ENCODE data around the gene SLC24A3.

SLC24A3 gene

GRCh38 chr20:19696620-19697019 lies 484.2 kb downstream of the SLC24A3 start:
- H3K9ac ChIP-seq (ENCODE audit: low read length): no peak overlapping the region
- H3K27ac ChIP-seq (ENCODE audit: low read depth, low read length): no peak overlapping the region
- no peaks in the 10 kb centered on the region for H3K4me1 ChIP-seq (ENCODE audit: control insufficient read depth, insufficient read depth, low read length)

GRCh38 chr20:19697415-19697814 lies 485.0 kb downstream of the SLC24A3 start:
- Histone ChIP-seq H3K27ac (ENCODE audit: low read depth, low read length) (no peak overlapping the region), H3K27me3 (ENCODE audit: control insufficient read depth, insufficient read depth, low read length) (no peaks in the 10 kb centered on the region), H3K4me1 (ENCODE audit: control insufficient read depth, insufficient read depth, low read length) (no peaks in the 10 kb centered on the region), H3K9ac (ENCODE audit: low read length) (no peak overlapping the region), H3K4me3 (ENCODE audit: low read length) (no peak overlapping the region), H3K36me3 (ENCODE audit: control insufficient read depth, insufficient read depth, low read length) (no peaks in the 10 kb centered on the region)

More at GRCh38 chr20:19696620-19697019, 484.2 kb downstream of the SLC24A3 start:
- Histone ChIP-seq H3K4me3 (ENCODE audit: low read length) (no peak overlapping the region), H3K36me3 (ENCODE audit: control insufficient read depth, insufficient read depth, low read length) (no peaks in the 10 kb centered on the region), H3K27me3 (ENCODE audit: control insufficient read depth, insufficient read depth, low read length) (no peaks in the 10 kb centered on the region)

GRCh38 chr20:19699180-19699971 lies 486.9 kb downstream of the SLC24A3 start:
- H3K27me3 ChIP-seq (ENCODE audit: control insufficient read depth, insufficient read depth, low read length): no peaks in the 10 kb centered on the region
- H3K27ac ChIP-seq (ENCODE audit: low read depth, low read length): no peak overlapping the region
- H3K9ac ChIP-seq (ENCODE audit: low read length): no peak overlapping the region
- H3K4me3 ChIP-seq (ENCODE audit: low read length): no peak overlapping the region
- H3K4me1 ChIP-seq (ENCODE audit: control insufficient read depth, insufficient read depth, low read length): no peaks in the 10 kb centered on the region
- no peaks in the 10 kb centered on the region for H3K36me3 ChIP-seq (ENCODE audit: control insufficient read depth, insufficient read depth, low read length)

GRCh38 chr20:19701429-19701828 lies 489.0 kb downstream of the SLC24A3 start:
- Histone ChIP-seq H3K27ac (ENCODE audit: low read depth, low read length) (no peak overlapping the region), H3K36me3 (ENCODE audit: control insufficient read depth, insufficient read depth, low read length) (no peaks in the 10 kb centered on the region), H3K9ac (ENCODE audit: low read length) (no peak overlapping the region)

GRCh38 chr20:19706463-19706862 lies 494.0 kb downstream of the SLC24A3 start:
- Histone ChIP-seq H3K9ac (ENCODE audit: low read length) (no peak overlapping the region), H3K27me3 (ENCODE audit: control insufficient read depth, insufficient read depth, low read length) (no peaks in the 10 kb centered on the region), H3K4me3 (ENCODE audit: low read length) (no peak overlapping the region), H3K36me3 (ENCODE audit: control insufficient read depth, insufficient read depth, low read length) (no peaks in the 10 kb centered on the region), H3K4me1 (ENCODE audit: control insufficient read depth, insufficient read depth, low read length) (no peaks in the 10 kb centered on the region), H3K27ac (ENCODE audit: low read depth, low read length) (no peak overlapping the region)

More at GRCh38 chr20:19701429-19701828, 489.0 kb downstream of the SLC24A3 start:
- H3K4me3 ChIP-seq (ENCODE audit: low read length): no peak overlapping the region
- no peaks in the 10 kb centered on the region for H3K4me1 ChIP-seq (ENCODE audit: control insufficient read depth, insufficient read depth, low read length)
- H3K27me3 ChIP-seq (ENCODE audit: control insufficient read depth, insufficient read depth, low read length): no peaks in the 10 kb centered on the region

GRCh38 chr20:19709635-19710335 lies 497.3 kb downstream of the SLC24A3 start:
- H3K27me3 ChIP-seq (ENCODE audit: control insufficient read depth, insufficient read depth, low read length): no peaks in the 10 kb centered on the region
- no peak overlapping the region for H3K4me3 ChIP-seq (ENCODE audit: low read length)
- H3K36me3 ChIP-seq (ENCODE audit: control insufficient read depth, insufficient read depth, low read length): no peaks in the 10 kb centered on the region
- H3K4me1 ChIP-seq (ENCODE audit: control insufficient read depth, insufficient read depth, low read length): no peaks in the 10 kb centered on the region
- no peak overlapping the region for H3K27ac ChIP-seq (ENCODE audit: low read depth, low read length)
- H3K9ac ChIP-seq (ENCODE audit: low read length): no peak overlapping the region

- no peak overlapping the region for H3K9ac ChIP-seq (ENCODE audit: low read length)
- H3K36me3 ChIP-seq (ENCODE audit: control insufficient read depth, insufficient read depth, low read length): no peaks in the 10 kb centered on the region
- H3K4me3 ChIP-seq (ENCODE audit: low read length): no peak overlapping the region
- H3K27ac ChIP-seq (ENCODE audit: low read depth, low read length): no peak overlapping the region
- no peaks in the 10 kb centered on the region for H3K27me3 ChIP-seq (ENCODE audit: control insufficient read depth, insufficient read depth, low read length)
- no peaks in the 10 kb centered on the region for H3K4me1 ChIP-seq (ENCODE audit: control insufficient read depth, insufficient read depth, low read length)
Measured at GRCh38 chr20:19710336-19711120, 498.1 kb downstream of the SLC24A3 start.

- H3K27ac ChIP-seq (ENCODE audit: low read depth, low read length): no peak overlapping the region
- H3K27me3 ChIP-seq (ENCODE audit: control insufficient read depth, insufficient read depth, low read length): no peaks in the 10 kb centered on the region
- no peak overlapping the region for H3K4me3 ChIP-seq (ENCODE audit: low read length)
- no peaks in the 10 kb centered on the region for H3K4me1 ChIP-seq (ENCODE audit: control insufficient read depth, insufficient read depth, low read length)
- H3K9ac ChIP-seq (ENCODE audit: low read length): no peak overlapping the region
- no peaks in the 10 kb centered on the region for H3K36me3 ChIP-seq (ENCODE audit: control insufficient read depth, insufficient read depth, low read length)
Measured at GRCh38 chr20:19711126-19711525, 498.7 kb downstream of the SLC24A3 start.

- H3K36me3 ChIP-seq (ENCODE audit: control insufficient read depth, insufficient read depth, low read length): no peaks in the 10 kb centered on the region
- no peak overlapping the region for H3K4me3 ChIP-seq (ENCODE audit: low read length)
- no peak overlapping the region for H3K27ac ChIP-seq (ENCODE audit: low read depth, low read length)
- H3K27me3 ChIP-seq (ENCODE audit: control insufficient read depth, insufficient read depth, low read length): no peaks in the 10 kb centered on the region
- no peaks in the 10 kb centered on the region for H3K4me1 ChIP-seq (ENCODE audit: control insufficient read depth, insufficient read depth, low read length)
- no peak overlapping the region for H3K9ac ChIP-seq (ENCODE audit: low read length)
Measured at GRCh38 chr20:19712721-19713260, 500.3 kb downstream of the SLC24A3 start.

- no peak overlapping the region for H3K27ac ChIP-seq (ENCODE audit: low read depth, low read length)
- no peaks in the 10 kb centered on the region for H3K4me1 ChIP-seq (ENCODE audit: control insufficient read depth, insufficient read depth, low read length)
Measured at GRCh38 chr20:19713822-19714578, 501.6 kb downstream of the SLC24A3 start.

GRCh38 chr20:19714579-19714840 lies 502.1 kb downstream of the SLC24A3 start:
- Histone ChIP-seq H3K36me3 (ENCODE audit: control insufficient read depth, insufficient read depth, low read length) (no peaks in the 10 kb centered on the region), H3K27ac (ENCODE audit: low read depth, low read length) (no peak overlapping the region), H3K4me3 (ENCODE audit: low read length) (no peak overlapping the region), H3K27me3 (ENCODE audit: control insufficient read depth, insufficient read depth, low read length) (no peaks in the 10 kb centered on the region), H3K9ac (ENCODE audit: low read length) (no peak overlapping the region), H3K4me1 (ENCODE audit: control insufficient read depth, insufficient read depth, low read length) (no peaks in the 10 kb centered on the region)

More at GRCh38 chr20:19713822-19714578, 501.6 kb downstream of the SLC24A3 start:
- no peaks in the 10 kb centered on the region for H3K27me3 ChIP-seq (ENCODE audit: control insufficient read depth, insufficient read depth, low read length)
- no peaks in the 10 kb centered on the region for H3K36me3 ChIP-seq (ENCODE audit: control insufficient read depth, insufficient read depth, low read length)
- no peak overlapping the region for H3K4me3 ChIP-seq (ENCODE audit: low read length)
- no peak overlapping the region for H3K9ac ChIP-seq (ENCODE audit: low read length)

- Histone ChIP-seq H3K4me1 (ENCODE audit: control insufficient read depth, insufficient read depth, low read length) (no peaks in the 10 kb centered on the region), H3K4me3 (ENCODE audit: low read length) (no peak overlapping the region), H3K9ac (ENCODE audit: low read length) (no peak overlapping the region), H3K27ac (ENCODE audit: low read depth, low read length) (no peak overlapping the region), H3K27me3 (ENCODE audit: control insufficient read depth, insufficient read depth, low read length) (no peaks in the 10 kb centered on the region), H3K36me3 (ENCODE audit: control insufficient read depth, insufficient read depth, low read length) (no peaks in the 10 kb centered on the region)
Measured at GRCh38 chr20:19715986-19716385, 503.5 kb downstream of the SLC24A3 start.

Data from rectal smooth muscle tissue (tissue), 1 donor.